ENCODE data around the gene SFTPB. TPM values are rescaled to one million over a fixed set of nuclear protein-coding genes. Genes with fewer than 3 reads are reported as not detected.
"Not testable (repeated sequence)": the region's sequence is repeated elsewhere in the genome, so short reads cannot be mapped to it uniquely, and the experiment has no call there.

Gene SFTPB
- total and polyA plus RNA-seq, 7 experiments from 2014 or later = not detected

GRCh38 chr2:85661139-85661858, 6.7 kb downstream of the SFTPB start:
- Histone ChIP-seq H3K9me3 (ENCODE audit: control insufficient read depth in 2 of 3, low read length in 3 of 3) (no peaks in the 10 kb centered on the region), H3K4me3 (ENCODE audit: low read length) (no peak overlapping the region), H3K27me3 (ENCODE audit: control insufficient read depth in 2 of 2, insufficient read depth in 2 of 2, low read length in 2 of 2) (no peaks in the 10 kb centered on the region), H3K27ac (ENCODE audit: low read depth, low read length) (no peak overlapping the region), H3K4me1 (ENCODE audit: control insufficient read depth in 2 of 2, insufficient read depth in 2 of 2, low read length in 2 of 2) (no peaks in the 10 kb centered on the region), H3K36me3 (ENCODE audit: control insufficient read depth in 2 of 3, insufficient read depth in 3 of 3, low read length in 3 of 3) (peaks cover 0 to 19% (median 0%) of the 10 kb centered on the region in 3 experiments)
- ChIA-PET POLR2A (no interaction called here), CTCF (interaction anchor here (1.1 kb wide), 1 partner anchor 23 kb away, joined by 3 read pairs; no protein-coding TSS in a partner anchor)
- intact Hi-C loops (cut with micrococcal nuclease) = no loop called here
- Mint-ChIP-seq H3K4me1 (peaks cover 0 to 7% (median 0%) of the 10 kb centered on the region in 7 donors), H3K4me3 (no peak overlapping the region), H3K27ac (peak overlapping the region in 1 of 9 donors; percentile 53), H3K9me3 (no peaks in the 10 kb centered on the region), H3K36me3 (peaks cover 0 to 3% (median 0%) of the 10 kb centered on the region in 5 donors), H3K27me3 (no peaks in the 10 kb centered on the region)
- ATAC-seq = no peak
- no peak for DNase-seq

- no peaks in the 10 kb centered on the region for H3K9me3 Mint-ChIP-seq
- H3K27ac Mint-ChIP-seq = no peak overlapping the region
- Histone ChIP-seq H3K9me3 (ENCODE audit: control insufficient read depth in 2 of 3, low read length in 3 of 3) (no peaks in the 10 kb centered on the region), H3K4me1 (ENCODE audit: control insufficient read depth in 2 of 2, insufficient read depth in 2 of 2, low read length in 2 of 2) (no peaks in the 10 kb centered on the region), H3K27ac (ENCODE audit: low read depth, low read length) (no peak overlapping the region), H3K27me3 (ENCODE audit: control insufficient read depth in 2 of 2, insufficient read depth in 2 of 2, low read length in 2 of 2) (no peaks in the 10 kb centered on the region), H3K36me3 (ENCODE audit: control insufficient read depth in 2 of 3, insufficient read depth in 3 of 3, low read length in 3 of 3) (peaks cover 0 to 24% (median 0%) of the 10 kb centered on the region in 3 experiments), H3K4me3 (ENCODE audit: low read length) (no peak overlapping the region)
- H3K36me3 Mint-ChIP-seq = peaks cover 0 to 8% (median 0%) of the 10 kb centered on the region in 5 donors
- DNase-seq (no peak), ATAC-seq (no peak)
- POLR2A ChIA-PET = interaction anchor here (0.6 kb wide), 1 partner anchor 226 kb away, joined by 3 read pairs; no protein-coding TSS in a partner anchor
- peaks cover 0 to 4% (median 0%) of the 10 kb centered on the region in 7 donors for H3K4me1 Mint-ChIP-seq
- no peaks in the 10 kb centered on the region for H3K27me3 Mint-ChIP-seq
- CTCF ChIA-PET = interaction anchor here (1.1 kb wide), 1 partner anchor 23 kb away, joined by 3 read pairs; no protein-coding TSS in a partner anchor
- intact Hi-C loops (cut with micrococcal nuclease) = no loop called here
- no peak overlapping the region for H3K4me3 Mint-ChIP-seq
Observed at GRCh38 chr2:85660725-85661124, 7.3 kb downstream of the SFTPB start.

GRCh38 chr2:85660301-85660700, 7.7 kb downstream of the SFTPB start:
- H3K27me3 ChIP-seq (ENCODE audit: control insufficient read depth in 2 of 2, insufficient read depth in 2 of 2, low read length in 2 of 2); ATAC-seq; H3K27ac Mint-ChIP-seq; H3K4me3 Mint-ChIP-seq; intact Hi-C loops (cut with micrococcal nuclease); H3K9me3 Mint-ChIP-seq; H3K36me3 Mint-ChIP-seq; H3K4me1 Mint-ChIP-seq; H3K27ac ChIP-seq (ENCODE audit: low read depth, low read length); DNase-seq; H3K9me3 ChIP-seq (ENCODE audit: control insufficient read depth in 2 of 3, low read length in 3 of 3); H3K27me3 Mint-ChIP-seq; H3K4me1 ChIP-seq (ENCODE audit: control insufficient read depth in 2 of 2, insufficient read depth in 2 of 2, low read length in 2 of 2); H3K4me3 ChIP-seq (ENCODE audit: low read length): not testable (repeated sequence)
- POLR2A ChIA-PET = interaction anchor here (0.6 kb wide), 1 partner anchor 226 kb away, joined by 3 read pairs; no protein-coding TSS in a partner anchor
- H3K36me3 ChIP-seq (ENCODE audit: control insufficient read depth in 2 of 3, insufficient read depth in 3 of 3, low read length in 3 of 3) = peaks cover 0 to 24% (median 0%) of the 10 kb centered on the region in 3 experiments
- CTCF ChIA-PET = interaction anchor here (1.1 kb wide), 1 partner anchor 22 kb away, joined by 3 read pairs; no protein-coding TSS in a partner anchor

- Mint-ChIP-seq H3K36me3 (peaks cover 0 to 8% (median 0%) of the 10 kb centered on the region in 5 donors), H3K4me3 (no peak overlapping the region), H3K27me3 (no peaks in the 10 kb centered on the region), H3K9me3 (no peaks in the 10 kb centered on the region), H3K4me1 (peaks cover 0 to 4% (median 0%) of the 10 kb centered on the region in 7 donors), H3K27ac (peak overlapping the region in 1 of 9 donors; percentile 58)
- CTCF ChIA-PET = no interaction called here
- POLR2A ChIA-PET = interaction anchor here (0.9 kb wide), 1 partner anchor 46 kb away, joined by 5 read pairs; no protein-coding TSS in a partner anchor
- peaks cover 0 to 24% (median 0%) of the 10 kb centered on the region in 3 experiments for H3K36me3 ChIP-seq (ENCODE audit: control insufficient read depth in 2 of 3, insufficient read depth in 3 of 3, low read length in 3 of 3)
- no peaks in the 10 kb centered on the region for H3K27me3 ChIP-seq (ENCODE audit: control insufficient read depth in 2 of 2, insufficient read depth in 2 of 2, low read length in 2 of 2)
- H3K4me3 ChIP-seq (ENCODE audit: low read length) = no peak overlapping the region
- peak; percentile 22 for ATAC-seq
- intact Hi-C loops (cut with micrococcal nuclease) = no loop called here
- no peaks in the 10 kb centered on the region for H3K4me1 ChIP-seq (ENCODE audit: control insufficient read depth in 2 of 2, insufficient read depth in 2 of 2, low read length in 2 of 2)
- no peaks in the 10 kb centered on the region for H3K9me3 ChIP-seq (ENCODE audit: control insufficient read depth in 2 of 3, low read length in 3 of 3)
- DNase-seq = no peak
- no peak overlapping the region for H3K27ac ChIP-seq (ENCODE audit: low read depth, low read length)
Observed at GRCh38 chr2:85659324-85659981, 8.5 kb downstream of the SFTPB start.

- CTCF ChIA-PET = interaction anchor here (1.3 kb wide), 1 partner anchor 20 kb away, joined by 3 read pairs; no protein-coding TSS in a partner anchor
- POLR2A ChIA-PET; H3K4me1 ChIP-seq (ENCODE audit: control insufficient read depth in 2 of 2, insufficient read depth in 2 of 2, low read length in 2 of 2): not testable (repeated sequence)
Observed at GRCh38 chr2:85657399-85657798, 10.6 kb downstream of the SFTPB start.

GRCh38 chr2:85656468-85656867, 11.5 kb downstream of the SFTPB start:
- H3K36me3 ChIP-seq (ENCODE audit: control insufficient read depth in 2 of 3, insufficient read depth in 3 of 3, low read length in 3 of 3) = peaks cover 0 to 44% (median 0%) of the 10 kb centered on the region in 3 experiments
- no peaks in the 10 kb centered on the region for H3K27me3 ChIP-seq (ENCODE audit: control insufficient read depth in 2 of 2, insufficient read depth in 2 of 2, low read length in 2 of 2)
- H3K27ac ChIP-seq (ENCODE audit: low read depth, low read length) = no peak overlapping the region
- peaks cover 0 to 24% (median 7%) of the 10 kb centered on the region in 5 donors for H3K36me3 Mint-ChIP-seq
- peak overlapping the region in 1 of 9 donors; percentile 34 for H3K27ac Mint-ChIP-seq
- no peaks in the 10 kb centered on the region for H3K9me3 ChIP-seq (ENCODE audit: control insufficient read depth in 2 of 3, low read length in 3 of 3)
- ATAC-seq (no peak), DNase-seq (no peak)
- CTCF ChIA-PET = interaction anchor here (1.3 kb wide), 1 partner anchor 19 kb away, joined by 3 read pairs; no protein-coding TSS in a partner anchor
- peaks cover 0 to 4% (median 0%) of the 10 kb centered on the region in 7 donors for H3K4me1 Mint-ChIP-seq
- H3K9me3 Mint-ChIP-seq = no peaks in the 10 kb centered on the region
- intact Hi-C loops (cut with micrococcal nuclease) = no loop called here
- no peak overlapping the region for H3K4me3 Mint-ChIP-seq
- H3K27me3 Mint-ChIP-seq = no peaks in the 10 kb centered on the region
- POLR2A ChIA-PET = no interaction called here
- H3K4me1 ChIP-seq (ENCODE audit: control insufficient read depth in 2 of 2, insufficient read depth in 2 of 2, low read length in 2 of 2) = no peaks in the 10 kb centered on the region
- no peak overlapping the region for H3K4me3 ChIP-seq (ENCODE audit: low read length)

More at GRCh38 chr2:85657399-85657798, 10.6 kb downstream of the SFTPB start:
- H3K9me3 Mint-ChIP-seq; H3K9me3 ChIP-seq (ENCODE audit: control insufficient read depth in 2 of 3, low read length in 3 of 3); H3K27me3 Mint-ChIP-seq; intact Hi-C loops (cut with micrococcal nuclease); H3K4me3 ChIP-seq (ENCODE audit: low read length); ATAC-seq; H3K4me1 Mint-ChIP-seq; H3K27me3 ChIP-seq (ENCODE audit: control insufficient read depth in 2 of 2, insufficient read depth in 2 of 2, low read length in 2 of 2); H3K27ac ChIP-seq (ENCODE audit: low read depth, low read length); DNase-seq; H3K4me3 Mint-ChIP-seq: not testable (repeated sequence)
- peaks cover 0 to 37% (median 0%) of the 10 kb centered on the region in 3 experiments for H3K36me3 ChIP-seq (ENCODE audit: control insufficient read depth in 2 of 3, insufficient read depth in 3 of 3, low read length in 3 of 3)
- H3K27ac Mint-ChIP-seq = peak overlapping the region in 2 of 9 donors; percentile 64 to 71
- H3K36me3 Mint-ChIP-seq = peaks cover 0 to 19% (median 3%) of the 10 kb centered on the region in 5 donors
